NCI-H1417 treated with DMSO at 0.1 percent for 48 hours (cell line): ENCODE data around the gene PCA3.

Source experiments
- DNase-seq: peaks from one replicate; lab custom pipeline; 2025; lab: John Stamatoyannopoulos, UW

The PCA3 gene

DNA sequence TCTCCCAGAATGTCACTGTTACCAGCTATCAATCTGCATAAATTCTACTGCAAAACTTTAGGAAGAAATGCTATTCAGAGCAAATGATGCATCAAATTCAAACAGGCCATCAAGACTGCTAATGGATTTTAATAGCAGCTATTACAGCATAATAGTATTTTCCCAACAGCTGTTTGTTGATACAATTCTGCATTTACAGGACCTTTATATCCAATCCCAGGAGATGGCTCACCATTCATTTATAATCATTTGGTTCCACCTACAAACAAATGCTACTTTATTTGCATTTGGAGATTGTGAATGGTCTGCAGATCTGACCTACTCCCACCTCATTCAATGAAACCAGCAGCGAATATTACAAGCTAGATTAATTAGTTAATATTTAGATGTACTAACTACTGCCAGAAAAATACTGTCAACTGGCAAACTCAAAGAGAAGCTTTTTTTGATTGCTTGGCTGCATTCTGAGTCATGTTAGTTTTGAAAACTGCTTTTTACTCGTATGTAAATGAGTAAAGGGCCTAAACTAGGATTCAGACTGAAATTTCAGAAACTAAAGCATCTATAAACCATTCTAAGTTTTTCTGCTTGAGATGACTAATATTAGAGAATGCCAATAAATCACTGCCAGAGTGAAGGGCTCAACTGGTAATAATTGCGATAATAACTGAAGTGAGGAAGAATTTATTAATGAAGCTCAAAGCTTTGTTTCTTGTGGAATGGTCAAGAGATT, 7.1 kb upstream of the PCA3 start:
- peak; percentile 80 for DNase-seq

DNA sequence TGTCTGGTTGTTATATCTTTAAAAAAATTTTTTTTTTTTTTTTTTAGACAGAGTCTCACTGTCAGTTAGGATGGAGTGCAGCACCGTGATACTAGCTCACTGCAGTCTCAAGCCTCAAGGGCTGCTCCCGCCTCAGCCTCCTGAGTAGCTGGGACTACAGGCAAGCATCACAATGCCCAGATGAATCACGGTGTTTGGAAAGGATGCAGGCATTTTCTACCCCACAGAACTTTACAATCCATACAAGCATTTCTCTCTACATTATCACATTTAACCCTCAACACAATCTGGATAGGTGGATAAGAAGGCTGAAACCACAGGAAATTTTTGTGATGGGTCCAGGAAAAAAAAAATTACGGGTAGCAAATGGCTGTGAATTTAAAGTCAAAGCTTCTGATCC, 5.8 kb upstream of the PCA3 start:
- DNase-seq, result no peak

DNA sequence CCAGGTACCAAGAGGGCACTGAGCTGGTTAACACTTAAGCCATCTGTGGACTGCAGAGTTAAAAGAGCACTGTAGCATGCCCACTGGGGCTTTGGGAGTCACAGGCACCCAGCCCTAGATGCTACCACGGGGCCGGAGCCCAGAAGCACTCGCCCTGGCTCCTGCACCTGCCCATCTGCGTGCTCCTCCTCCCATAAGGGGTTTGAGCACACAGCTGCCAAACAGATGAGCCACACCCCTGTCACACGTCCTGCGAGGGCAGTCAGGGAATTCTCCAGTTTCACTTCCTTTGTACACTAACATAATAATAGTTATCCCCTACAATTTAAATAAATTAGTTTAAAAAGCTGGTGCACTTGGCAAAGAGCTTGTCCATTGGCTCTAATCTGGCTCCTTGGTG, 4.5 kb upstream of the PCA3 start:
- no peak for DNase-seq

DNA sequence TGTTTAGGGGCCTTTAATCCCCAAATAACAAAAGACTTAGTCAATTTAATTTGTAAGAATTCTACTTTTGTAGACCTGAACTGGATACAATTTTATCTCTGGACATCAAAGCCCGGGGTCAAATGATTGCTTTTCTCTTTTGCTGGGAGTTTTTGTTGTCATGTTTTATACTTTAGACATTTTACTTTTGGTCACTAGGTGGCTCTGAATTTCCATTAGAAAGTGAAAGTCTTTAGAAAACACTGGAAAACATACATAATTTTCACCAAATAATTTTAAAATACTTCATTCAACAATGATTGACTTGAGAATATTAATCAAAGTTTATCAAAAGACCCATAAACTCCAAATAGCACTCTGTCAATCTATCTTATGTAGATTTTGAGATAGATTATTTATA, 2.8 kb upstream of the PCA3 start:
- no peak for DNase-seq

DNA sequence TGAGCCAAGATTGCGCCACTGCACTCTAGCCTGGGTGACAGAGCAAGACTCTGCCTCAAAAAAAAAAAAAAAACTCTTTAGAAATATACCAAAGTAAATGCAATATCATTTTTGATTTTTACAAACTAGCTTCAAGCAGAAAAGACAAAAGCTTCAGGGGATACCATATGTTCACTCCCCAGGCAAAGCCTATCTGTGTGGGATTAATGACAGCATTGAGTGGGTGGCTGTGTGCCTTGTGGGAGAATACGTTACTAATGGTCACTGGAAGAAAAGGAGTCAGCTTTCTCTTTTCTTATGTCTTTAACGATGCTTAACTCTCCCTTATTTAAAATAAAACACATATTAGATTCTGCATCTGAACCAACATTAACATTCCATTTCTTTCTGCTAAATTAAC, 1.9 kb downstream of the PCA3 start:
- DNase-seq, result no peak

DNA sequence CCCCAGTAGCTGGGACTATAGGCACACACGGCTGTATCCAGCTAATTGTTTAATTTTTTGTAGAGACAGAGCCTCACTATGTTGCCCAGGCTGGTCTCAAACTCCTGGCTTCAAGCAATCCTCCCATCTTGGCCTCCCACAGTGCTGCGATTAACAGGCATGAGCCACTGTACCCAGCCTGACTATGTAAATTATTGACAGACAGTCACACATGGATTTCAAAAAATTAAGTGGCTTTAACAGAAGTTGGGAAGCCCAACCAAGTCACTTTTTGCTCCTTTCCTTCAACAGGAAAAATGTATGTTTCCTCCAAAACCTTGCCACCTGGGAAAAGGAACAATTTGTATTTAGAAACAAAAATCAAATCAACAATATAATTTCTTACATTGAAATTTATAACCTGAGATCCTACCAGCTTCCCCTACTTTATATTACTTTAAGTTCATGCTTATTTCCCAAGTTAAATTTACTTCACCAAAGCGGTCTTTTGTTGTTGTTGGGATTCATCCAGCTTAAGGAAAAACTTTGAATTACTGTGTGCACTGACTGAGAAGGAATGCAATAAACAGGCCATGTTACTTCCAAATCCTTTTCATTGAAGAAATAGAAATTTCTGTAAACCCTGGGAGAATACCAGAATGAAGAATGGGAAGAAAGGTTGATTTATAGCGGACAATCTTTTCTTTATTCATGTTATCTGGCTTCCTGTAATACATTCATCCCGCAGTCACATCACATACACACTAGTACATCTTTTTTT, 8.6 kb downstream of the PCA3 start:
- no peak for DNase-seq

DNA sequence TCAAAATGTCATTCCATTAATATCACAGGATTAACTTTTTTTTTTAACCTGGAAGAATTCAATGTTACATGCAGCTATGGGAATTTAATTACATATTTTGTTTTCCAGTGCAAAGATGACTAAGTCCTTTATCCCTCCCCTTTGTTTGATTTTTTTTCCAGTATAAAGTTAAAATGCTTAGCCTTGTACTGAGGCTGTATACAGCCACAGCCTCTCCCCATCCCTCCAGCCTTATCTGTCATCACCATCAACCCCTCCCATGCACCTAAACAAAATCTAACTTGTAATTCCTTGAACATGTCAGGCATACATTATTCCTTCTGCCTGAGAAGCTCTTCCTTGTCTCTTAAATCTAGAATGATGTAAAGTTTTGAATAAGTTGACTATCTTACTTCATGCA, 20.6 kb downstream of the PCA3 start:
- DNase-seq, result no peak

DNA sequence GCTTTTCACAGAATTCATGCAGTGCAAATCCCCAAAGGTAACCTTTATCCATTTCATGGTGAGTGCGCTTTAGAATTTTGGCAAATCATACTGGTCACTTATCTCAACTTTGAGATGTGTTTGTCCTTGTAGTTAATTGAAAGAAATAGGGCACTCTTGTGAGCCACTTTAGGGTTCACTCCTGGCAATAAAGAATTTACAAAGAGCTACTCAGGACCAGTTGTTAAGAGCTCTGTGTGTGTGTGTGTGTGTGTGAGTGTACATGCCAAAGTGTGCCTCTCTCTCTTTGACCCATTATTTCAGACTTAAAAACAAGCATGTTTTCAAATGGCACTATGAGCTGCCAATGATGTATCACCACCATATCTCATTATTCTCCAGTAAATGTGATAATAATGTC, 21.3 kb downstream of the PCA3 start:
- no peak for DNase-seq

DNA sequence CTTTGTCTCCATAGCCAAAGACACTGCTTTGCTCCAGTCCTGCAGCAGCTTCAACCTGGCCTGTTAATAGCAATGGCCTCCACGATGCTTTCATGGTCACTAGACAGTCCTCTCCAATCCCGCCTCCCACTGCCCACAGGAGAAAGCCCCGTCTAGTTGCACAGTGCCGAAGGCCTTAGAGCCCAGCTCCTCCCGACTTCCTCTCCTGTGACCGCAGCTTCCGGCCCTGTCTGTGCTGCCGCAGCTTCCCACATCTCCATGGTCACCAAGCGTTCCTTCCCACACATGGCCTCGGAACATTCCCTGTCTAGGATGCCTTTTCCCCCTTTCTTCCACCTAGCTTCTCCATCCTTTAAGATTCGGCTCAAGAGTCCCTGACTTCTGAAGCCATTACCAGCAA, 23.4 kb downstream of the PCA3 start:
- no peak for DNase-seq

DNA sequence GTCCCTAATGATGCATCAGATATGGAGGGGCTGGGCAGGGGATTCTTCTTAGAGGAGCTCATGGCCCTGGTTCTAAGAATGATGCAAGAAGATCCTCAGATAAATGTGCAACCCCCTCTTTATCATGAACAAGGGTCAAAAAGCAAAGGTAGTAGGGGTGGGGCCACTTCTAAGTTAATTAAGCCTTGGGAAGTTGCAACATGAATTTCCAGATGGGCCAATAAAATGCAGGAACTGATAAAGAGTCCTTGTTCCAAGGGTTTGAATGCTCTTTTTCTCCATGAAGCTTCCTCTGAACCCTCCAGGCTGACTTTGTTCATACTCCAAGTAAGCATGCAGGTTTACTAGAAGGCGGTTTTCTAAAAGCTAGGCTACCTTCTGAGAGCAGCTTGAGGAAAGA, 25.6 kb downstream of the PCA3 start:
- no peak for DNase-seq

DNA sequence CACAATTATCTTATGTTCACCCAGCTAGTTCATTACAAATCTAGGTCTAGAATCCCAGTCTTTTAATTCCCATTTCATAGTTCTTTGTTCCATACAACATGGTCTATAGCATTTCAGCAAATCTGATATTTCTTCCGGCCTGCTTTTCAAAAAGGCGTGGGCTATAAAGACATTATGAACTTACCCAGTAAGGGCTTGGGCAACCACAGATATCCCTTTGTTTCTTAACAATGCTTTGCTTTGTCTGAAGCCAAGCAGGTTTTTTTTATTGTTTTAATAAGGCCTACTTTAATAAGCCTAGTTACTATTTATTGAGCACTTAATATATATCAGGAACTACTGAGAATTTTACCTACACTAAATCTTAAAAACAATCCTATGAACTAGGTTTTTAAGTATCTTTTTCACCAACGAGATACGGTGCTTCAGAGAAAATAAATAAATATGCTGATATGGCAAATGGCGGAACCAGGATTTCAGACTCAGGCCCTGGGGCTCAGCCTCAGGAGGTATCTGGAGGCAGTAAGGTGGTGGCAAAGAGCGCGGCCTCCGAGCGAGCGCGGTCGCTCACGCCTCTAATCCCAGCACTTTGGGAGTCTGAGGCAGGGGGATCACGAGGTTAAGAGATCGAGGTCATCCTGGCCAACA, 29.7 kb downstream of the PCA3 start:
- no peak for DNase-seq

DNA sequence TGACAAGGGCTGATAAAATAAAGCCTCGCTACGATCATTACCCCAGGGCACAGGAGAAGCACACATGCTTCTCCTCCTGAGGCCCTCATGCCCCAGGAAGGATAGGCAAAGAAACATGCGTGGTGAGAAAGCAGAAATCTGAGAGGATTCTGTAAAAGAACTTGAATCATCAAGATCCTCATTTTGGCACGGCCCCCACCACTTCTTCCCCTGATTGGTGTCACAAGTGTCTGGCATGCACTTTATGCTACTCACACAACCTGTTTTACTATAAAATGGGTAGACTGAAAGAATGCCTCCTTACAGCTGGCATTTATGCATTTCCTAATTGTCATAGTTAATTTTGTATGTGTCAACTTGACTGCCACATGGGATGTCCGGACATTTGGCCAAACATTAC, 32.1 kb downstream of the PCA3 start:
- no peak for DNase-seq

DNA sequence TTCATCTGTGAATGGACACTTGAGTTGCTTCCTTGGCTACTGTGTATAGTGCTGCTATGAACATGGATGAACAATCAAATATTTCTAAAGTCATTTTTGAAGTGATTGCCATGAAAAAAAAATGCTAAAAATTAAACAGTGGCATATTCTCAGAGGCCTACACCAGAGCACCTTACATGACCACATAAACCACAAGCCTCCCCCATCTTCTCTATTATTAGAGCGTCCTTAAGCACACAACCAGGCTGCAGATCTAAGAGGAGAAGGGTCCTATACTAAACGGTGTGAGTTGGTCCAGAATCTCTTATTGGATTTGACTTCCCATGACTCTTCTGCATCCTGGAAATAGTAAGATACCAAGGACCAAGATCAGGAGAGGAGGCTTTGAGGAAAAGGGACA, 34.3 kb downstream of the PCA3 start:
- no peak for DNase-seq

DNA sequence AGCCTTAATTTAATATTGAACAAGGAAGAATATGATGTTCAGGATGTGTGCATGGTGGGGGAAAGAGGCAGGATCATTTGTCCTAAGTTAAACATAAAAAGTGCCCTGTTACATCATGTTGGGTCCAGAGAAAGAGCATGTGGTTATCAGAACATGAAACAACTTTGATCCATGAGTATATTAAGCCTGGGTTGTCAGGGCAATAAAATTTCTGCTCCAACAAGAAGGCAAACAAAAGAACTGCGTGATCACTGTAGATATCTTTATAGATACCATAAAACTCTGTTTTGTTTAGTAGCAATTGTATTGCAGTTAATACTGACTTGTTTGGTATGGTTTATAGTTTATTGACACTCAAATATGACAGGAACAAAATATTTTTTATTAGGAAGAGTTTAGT, 35.2 kb downstream of the PCA3 start:
- no peak for DNase-seq

DNA sequence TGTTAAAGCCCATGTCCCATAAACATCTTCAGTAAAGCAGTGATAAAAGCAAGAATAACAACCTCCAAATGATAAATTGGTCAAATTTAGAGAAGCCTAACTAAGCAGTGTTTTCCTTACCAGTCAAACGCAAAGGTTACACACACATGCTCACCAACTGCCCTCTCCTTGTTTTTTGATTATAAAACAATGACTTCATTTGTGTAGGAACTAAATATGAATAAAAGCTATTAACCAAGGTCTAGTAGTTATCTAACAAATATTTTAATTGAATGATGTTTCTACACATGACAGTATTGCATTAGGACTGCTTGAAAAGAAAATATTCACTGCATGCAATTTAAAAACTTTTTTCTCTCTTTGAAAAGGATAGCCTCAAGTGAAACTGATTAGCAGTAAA, 36.7 kb downstream of the PCA3 start:
- no peak for DNase-seq

DNA sequence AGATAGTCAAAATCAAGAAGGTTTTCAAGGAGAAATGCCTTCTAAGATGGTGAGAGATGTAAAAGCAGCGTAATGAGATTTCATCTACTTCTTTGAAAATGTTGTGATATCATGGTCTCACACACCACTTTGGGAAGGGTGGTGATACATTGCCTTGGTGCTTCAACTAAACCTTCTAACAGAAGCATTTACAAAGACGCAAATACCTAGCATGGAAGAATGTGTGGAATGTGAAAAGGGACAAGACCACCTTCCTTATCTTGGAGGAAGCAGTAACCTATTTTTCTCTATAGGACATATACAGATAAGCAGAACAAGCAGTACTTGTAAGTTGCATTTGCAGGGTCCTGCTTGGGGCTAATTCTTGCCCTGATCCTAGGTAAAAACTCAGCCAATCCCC, 38.8 kb downstream of the PCA3 start:
- no peak for DNase-seq

DNA sequence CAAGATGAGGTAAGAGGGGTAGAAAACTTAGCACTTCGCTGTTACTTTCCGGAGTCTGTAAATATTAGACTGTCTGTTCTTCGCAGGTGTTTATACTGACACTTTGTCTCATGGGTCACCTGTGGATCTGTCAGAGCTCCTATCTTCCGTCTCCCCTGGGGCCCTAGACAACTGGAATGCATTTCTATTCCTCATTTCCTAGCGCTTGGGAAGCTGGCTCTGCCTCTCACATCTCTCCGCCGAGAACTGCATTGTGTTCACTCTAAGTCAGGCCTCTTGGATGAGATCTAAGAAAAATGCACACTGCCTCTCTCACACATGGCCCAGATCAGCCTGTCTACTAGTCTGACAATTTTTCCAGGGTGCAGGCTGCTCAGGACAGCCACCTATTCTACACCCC, 39.5 kb downstream of the PCA3 start:
- DNase-seq, result no peak

DNA sequence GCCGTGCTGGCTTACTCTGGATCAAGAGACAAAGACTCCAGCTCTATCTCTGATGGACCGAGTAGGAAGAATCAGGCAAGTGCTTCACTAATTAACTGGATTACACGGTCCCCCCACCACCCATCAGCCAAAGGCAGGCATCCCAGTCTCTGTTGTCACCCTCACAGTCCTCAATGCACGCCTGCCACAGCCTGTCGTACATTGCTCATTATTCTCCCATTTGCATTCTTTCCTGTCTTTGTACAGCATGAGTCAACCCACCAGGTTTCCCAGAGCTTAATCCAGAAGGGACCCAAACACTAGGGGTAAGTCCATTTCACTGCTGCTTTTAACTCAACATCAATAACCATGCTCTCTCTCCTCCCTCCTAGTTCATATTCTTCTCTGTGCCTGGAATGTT, 44.4 kb downstream of the PCA3 start:
- DNase-seq, result no peak

DNA sequence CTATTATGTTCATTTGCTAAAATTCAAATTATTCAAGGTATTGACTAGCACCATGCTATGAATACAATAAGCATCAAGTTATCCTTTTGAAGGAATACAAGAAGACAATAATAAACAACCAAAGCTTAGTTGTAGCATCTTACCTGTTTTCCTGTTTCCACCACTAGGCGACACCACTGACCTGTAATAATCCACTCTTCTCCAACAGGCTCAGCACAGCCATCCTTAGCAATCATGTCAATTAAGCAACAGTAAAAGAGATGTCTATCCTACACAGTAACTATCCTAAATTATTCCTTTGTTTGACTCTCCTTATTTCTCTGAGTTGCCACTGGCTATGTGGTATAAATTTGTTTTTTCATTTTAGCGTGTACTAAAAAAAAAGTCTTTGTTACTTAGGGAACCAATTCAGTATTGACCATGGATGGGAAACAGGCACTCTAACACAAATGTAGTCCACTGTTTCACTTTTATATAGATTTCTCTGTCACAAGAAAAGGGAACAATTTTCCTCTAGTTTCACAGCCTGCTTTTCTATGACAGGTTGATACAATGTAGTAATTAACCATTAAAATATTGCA, 46.2 kb downstream of the PCA3 start:
- DNase-seq, result peak; percentile 69

DNA sequence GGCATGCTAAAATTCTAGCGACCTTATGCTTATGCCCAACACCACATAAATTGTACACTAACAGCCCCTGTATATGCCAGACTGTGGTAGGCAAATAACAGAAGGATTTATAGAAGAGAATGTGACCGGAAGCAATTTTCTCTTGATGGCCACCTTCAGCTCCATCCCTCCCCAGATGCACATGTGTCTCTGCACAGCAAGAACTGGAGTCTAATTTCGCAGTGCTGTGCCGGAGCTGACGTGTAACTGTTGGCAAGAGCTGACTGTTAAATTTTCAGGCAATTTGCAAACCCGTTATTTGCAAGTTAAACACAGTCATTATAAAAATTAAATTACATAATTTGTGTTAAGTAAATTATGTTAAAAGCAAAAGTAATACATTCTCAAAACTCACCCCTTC, 48.4 kb downstream of the PCA3 start:
- peak; percentile 47 for DNase-seq

DNA sequence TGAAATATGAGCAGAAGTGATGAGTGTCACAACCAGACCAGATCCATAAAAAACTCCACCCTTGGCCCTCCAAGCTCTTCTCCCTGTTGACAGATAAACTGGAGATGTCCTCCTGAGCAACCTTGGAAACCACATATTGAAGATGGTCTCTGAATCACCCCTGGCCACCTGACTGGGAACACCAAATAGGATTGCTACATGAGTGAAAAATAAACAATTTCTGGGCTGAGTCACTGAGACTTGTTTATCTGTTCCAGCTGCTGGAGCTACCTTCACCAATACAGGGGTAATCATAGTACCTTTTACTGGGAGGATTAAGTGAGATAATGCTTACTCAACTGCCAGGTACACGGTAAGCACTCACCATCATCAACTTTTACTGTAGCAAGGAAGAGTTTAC, 53.3 kb downstream of the PCA3 start:
- DNase-seq, result no peak

DNA sequence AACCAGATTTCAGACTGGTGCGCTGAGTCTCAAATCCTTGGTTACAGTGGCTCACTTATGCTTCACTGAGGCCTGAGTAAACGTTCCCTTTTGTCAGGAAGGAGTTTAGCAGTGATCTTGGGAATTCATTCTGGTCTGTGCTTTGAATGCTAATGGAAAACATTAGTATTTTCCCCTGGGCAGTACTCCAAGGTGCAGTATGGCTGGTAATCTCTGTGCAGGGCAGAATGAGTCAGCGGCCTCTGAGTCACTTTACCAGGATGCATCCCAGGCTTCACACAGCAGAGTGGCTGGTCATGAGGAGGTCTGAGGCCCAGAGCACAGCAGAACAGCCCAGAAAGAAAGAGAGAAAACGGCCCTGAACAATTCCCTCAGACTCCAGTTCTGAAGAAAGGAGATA, 54.0 kb downstream of the PCA3 start:
- DNase-seq, result no peak

DNA sequence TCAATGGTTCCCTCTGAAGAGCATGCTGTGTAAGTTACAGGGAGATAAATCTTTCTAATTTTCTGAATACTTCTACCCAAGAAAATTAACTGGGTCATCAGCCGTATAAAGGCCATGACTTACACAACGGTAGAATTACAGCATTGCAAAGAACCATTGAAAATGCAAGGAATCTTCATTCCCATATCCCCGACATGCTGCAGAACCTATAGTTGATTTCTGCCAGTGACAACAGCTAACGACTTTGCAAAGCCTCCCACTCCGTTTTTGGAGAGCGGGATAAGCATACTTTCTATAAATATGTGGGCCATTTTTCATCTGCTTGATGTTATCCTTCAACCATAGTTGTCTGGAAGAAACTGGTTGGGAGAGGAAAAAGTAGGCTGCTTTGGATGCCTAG, 56.2 kb downstream of the PCA3 start:
- DNase-seq, result no peak
